Measurements from ENCODE around the gene PKP3. TPM values are rescaled to one million over a fixed set of nuclear protein-coding genes. Genes with fewer than 3 reads are reported as not detected.

PKP3 gene
- total and polyA plus RNA-seq, 7 donors = 0.10 to 0.75 (median 0.15) TPM; not detected in 2

DNA sequence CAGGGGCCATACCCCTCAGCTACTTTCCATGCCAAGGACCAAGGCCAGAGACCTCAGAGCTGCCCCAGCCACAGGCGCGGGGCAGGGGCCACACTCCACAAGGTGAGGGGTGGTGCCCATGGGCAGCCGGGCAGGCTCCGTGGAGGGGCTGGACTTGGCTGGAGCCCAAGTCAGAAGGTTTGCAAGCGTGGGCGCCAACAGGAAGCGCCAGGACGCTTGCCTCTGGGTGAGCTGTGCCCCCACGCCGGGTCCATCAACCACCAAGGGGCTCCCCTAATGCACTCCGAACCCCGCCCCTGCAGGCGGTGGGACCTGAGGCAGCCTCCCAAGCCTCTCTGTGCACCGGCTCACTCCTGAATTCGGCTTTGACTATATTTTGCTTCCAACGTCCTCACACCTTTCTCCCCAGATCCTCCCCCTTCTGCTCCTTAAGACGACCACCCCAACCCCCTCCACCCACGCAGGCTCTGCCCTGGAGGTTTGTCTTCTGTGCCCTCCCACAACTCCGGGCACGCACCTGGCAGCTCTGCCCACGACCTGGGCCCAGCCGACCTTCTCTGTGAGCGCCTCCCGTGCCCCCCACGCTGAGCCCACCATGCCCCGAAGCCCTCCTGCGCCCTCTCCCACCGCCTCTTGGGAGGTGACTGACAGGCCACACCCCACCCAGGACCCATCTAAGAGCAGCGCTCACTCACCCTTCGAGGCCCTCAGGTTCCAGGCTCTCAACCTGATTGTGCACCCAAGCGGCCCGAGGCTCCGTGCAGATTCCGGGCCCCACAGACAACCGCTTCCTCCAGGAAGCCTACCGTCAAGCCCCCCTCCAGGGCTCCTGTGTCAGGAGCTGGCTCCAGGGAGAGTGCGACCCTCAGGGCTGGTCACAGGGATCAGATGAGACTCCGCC, 2.6 kb upstream of the PKP3 start:
- intact Hi-C loops (cut with DNase I) = no loop called here

DNA sequence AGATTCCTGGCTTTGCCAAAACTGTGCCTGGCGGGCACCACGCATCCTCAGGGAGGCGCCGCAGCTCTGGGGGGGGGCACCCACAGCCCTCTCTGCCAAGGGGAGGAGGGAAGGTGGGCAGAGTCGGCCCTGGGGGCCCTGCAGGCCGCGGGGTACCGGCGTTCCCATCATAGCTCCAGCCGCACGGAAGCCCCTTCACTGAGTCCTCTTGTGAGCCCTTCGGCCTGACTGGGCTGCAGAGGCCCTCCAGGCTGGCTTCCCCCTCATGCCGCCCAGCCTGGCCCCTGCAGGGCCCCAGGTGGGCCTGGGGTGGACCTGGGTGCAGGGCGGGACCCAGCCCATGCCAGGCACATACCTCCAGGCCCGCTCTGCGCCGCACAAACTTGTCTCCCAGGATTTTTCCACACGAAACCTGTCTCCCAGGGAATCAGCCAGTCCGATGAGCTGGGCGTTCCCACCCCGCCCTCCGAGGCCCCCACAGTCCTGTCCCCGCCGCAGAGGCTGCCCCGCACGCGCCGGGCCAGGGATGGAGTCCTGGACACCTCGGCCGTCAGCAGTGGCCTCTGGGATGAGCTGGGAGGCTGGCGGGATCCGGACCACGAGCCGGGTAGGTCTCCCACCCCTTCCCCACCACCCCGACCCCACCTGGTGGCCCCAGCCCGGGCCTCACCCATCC, 1.8 kb upstream of the PKP3 start:
- Histone ChIP-seq H3K27me3 (ENCODE audit: insufficient read depth in 3 of 3, low read length in 2 of 3) (peaks cover 0 to 33% (median 0%) of the 10 kb centered on the region in 3 donors), H3K4me1 (no peaks in the 10 kb centered on the region), H3K9me3 (no peaks in the 10 kb centered on the region), H3K27ac (no peak overlapping the region), H3K4me3 (no peak overlapping the region), H3K36me3 (ENCODE audit: insufficient read depth in 1 of 2, low read depth in 1 of 2) (no peaks in the 10 kb centered on the region)
- TF ChIP-seq, protein P1, sequence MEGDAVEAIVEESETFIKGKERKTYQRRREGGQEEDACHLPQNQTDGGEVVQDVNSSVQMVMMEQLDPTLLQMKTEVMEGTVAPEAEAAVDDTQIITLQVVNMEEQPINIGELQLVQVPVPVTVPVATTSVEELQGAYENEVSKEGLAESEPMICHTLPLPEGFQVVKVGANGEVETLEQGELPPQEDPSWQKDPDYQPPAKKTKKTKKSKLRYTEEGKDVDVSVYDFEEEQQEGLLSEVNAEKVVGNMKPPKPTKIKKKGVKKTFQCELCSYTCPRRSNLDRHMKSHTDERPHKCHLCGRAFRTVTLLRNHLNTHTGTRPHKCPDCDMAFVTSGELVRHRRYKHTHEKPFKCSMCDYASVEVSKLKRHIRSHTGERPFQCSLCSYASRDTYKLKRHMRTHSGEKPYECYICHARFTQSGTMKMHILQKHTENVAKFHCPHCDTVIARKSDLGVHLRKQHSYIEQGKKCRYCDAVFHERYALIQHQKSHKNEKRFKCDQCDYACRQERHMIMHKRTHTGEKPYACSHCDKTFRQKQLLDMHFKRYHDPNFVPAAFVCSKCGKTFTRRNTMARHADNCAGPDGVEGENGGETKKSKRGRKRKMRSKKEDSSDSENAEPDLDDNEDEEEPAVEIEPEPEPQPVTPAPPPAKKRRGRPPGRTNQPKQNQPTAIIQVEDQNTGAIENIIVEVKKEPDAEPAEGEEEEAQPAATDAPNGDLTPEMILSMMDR (IDR thresholded peaks at IDR 0.05) = no peak
- DNase-seq = no peak
- intact Hi-C loops (cut with DNase I) = no loop called here
- no peak for ATAC-seq
- WGBS, 3 donors = 85 to 89% (median 87%) methylated on average over 29 to 36 of the region's 36 CpGs

More for the DNA sequence above, 2.6 kb upstream of the PKP3 start:
- H3K27ac ChIP-seq = no peak overlapping the region
- H3K9me3 ChIP-seq = peaks cover 2% of the 10 kb centered on the region
- H3K27me3 ChIP-seq (ENCODE audit: insufficient read depth in 3 of 3, low read length in 2 of 3) = peaks cover 0 to 25% (median 0%) of the 10 kb centered on the region in 3 donors
- H3K4me3 ChIP-seq = no peak overlapping the region
- H3K4me1 ChIP-seq = no peaks in the 10 kb centered on the region
- no peak for ATAC-seq
- TF ChIP-seq, protein P1 (IDR thresholded peaks at IDR 0.05) = no peak
- no peaks in the 10 kb centered on the region for H3K36me3 ChIP-seq (ENCODE audit: insufficient read depth in 1 of 2, low read depth in 1 of 2)
- DNase-seq = no peak
- WGBS, 3 donors = 73 to 76% (median 75%) methylated on average over 37 to 38 of the region's 38 CpGs

DNA sequence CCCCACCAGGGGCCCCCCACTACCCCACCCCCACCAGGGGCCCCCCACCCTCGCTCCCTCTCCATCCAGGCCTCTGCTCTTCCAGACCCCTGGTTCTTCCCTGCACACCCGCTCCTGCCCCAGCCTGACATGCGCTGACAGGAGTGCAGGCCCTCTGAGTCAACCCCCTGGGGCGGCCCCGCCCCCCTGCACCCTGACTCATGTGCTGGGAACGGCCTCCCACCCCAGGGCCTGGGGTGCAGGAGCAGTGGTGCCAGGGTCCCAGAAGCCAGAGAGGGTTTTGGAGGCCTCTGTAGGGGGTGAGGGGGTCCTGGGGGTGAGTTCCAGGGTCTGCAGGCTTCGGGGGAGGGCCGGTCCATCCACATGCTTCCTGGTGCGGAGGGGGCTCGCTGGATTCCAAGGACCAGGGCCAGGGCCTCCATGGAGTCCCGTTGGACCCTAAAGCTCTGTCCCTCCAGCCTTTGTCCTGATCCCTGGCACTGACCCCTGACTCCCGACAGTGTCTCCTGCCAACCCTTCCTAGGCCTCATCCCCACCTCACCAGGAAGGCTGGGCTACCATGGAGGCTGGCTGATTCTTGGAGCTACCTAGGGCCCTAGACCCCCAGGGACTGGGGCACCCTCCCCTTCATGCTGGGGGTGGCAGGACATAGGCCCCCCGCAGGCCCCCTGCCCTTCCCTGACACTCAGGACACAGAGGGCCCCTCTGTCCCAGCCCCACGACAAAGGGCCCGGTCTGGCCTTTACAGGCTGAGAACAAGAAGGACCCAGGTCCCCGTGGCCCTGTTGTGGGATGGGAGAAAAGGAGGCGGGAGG, 583 bp upstream of the PKP3 start:
- intact Hi-C loops (cut with DNase I) = no loop called here
- no peak overlapping the region for H3K27ac ChIP-seq

More for the DNA sequence above, 583 bp upstream of the PKP3 start:
- Histone ChIP-seq H3K9me3 (no peaks in the 10 kb centered on the region), H3K36me3 (ENCODE audit: insufficient read depth in 1 of 2, low read depth in 1 of 2) (no peaks in the 10 kb centered on the region), H3K27me3 (ENCODE audit: insufficient read depth in 3 of 3, low read length in 2 of 3) (peaks cover 0 to 37% (median 0%) of the 10 kb centered on the region in 3 donors), H3K4me3 (no peak overlapping the region), H3K4me1 (no peaks in the 10 kb centered on the region)
- no peak for ATAC-seq
- TF ChIP-seq, protein P1 (IDR thresholded peaks at IDR 0.05) = no peak
- DNase-seq = no peak
- WGBS, 3 donors = 81 to 85% (median 82%) methylated on average over 15 to 17 of the region's 17 CpGs

Measured in psoas muscle (tissue), 8 donors.